Keratinocyte (primary cell): ENCODE measurements around the gene KLHL20. TPM values are rescaled to one million over a fixed set of nuclear protein-coding genes. Genes with fewer than 3 reads are reported as not detected.
A peak's percentile ranks its signal among the peaks of the same experiment; 100 is the strongest.
"Not testable (repeated sequence)": the region's sequence is repeated elsewhere in the genome, so short reads cannot be mapped to it uniquely, and the experiment has no call there.

Experiments
- DNase-seq: peaks from one replicate; pipeline ENCODE4 v3.0.0-alpha.2; 2011; ENCODE audit warnings: low read depth, missing footprints, low spot score
- FAIRE-seq: peaks from 2 replicates; lab custom pipeline; 2011; peaks lifted over from hg19 to GRCh38; lab: Jason Lieb, UNC
- H2AFZ ChIP-seq: 2 replicates; pipeline ENCODE4 v1.6.0; 2012; ENCODE audit warnings: low read length, control low read depth, inconsistent platforms; ENCODE audit not compliant: control insufficient read depth
- H3K27ac ChIP-seq: 2 replicates; pipeline ENCODE4 v1.5.1; 2011; ENCODE audit warnings: low read length; ENCODE audit not compliant: control insufficient read depth, insufficient read depth
- H3K27me3 ChIP-seq: 3 replicates; pipeline ENCODE4 v1.6.0; 2011; ENCODE audit warnings: low read length; ENCODE audit not compliant: control insufficient read depth, insufficient read depth; ENCODE audit errors: extremely low read depth
- H3K36me3 ChIP-seq, 2 experiments: 2 replicates in 1 of 2; 3 replicates in 1 of 2; pipeline ENCODE4 v1.5.1; 2011; ENCODE audit warnings: low read length in 2 of 2, mild to moderate bottlenecking in 1 of 2; ENCODE audit not compliant: control insufficient read depth in 2 of 2, insufficient read depth in 2 of 2; ENCODE audit errors: extremely low read depth in 1 of 2
- H3K4me1 ChIP-seq: 3 replicates; pipeline ENCODE4 v1.5.1; 2011; ENCODE audit warnings: low read length; ENCODE audit not compliant: control insufficient read depth, insufficient read depth; ENCODE audit errors: extremely low read depth
- H3K4me2 ChIP-seq: 3 replicates; pipeline ENCODE4 v1.6.0; 2011; ENCODE audit warnings: low read depth, low read length; ENCODE audit not compliant: control insufficient read depth, insufficient read depth; ENCODE audit errors: extremely low read depth
- H3K4me3 ChIP-seq, 3 experiments: fragments of 200-600 bp in 1 of 3; sonication (generic) in 1 of 3; 2 replicates in 2 of 3; 3 replicates in 1 of 3; pipeline ENCODE4 v1.5.1; 2011 to 2016; ENCODE audit warnings: low read length in 3 of 3, mild to moderate bottlenecking in 3 of 3, control low read depth in 2 of 3, inconsistent platforms in 1 of 3, low read depth in 1 of 3, mixed read lengths in 1 of 3, mixed run types in 1 of 3, moderate library complexity in 1 of 3; ENCODE audit not compliant: control insufficient read depth in 2 of 3, insufficient read depth in 2 of 3; ENCODE audit errors: extremely low read depth in 1 of 3
- H3K79me2 ChIP-seq: 2 replicates; pipeline ENCODE4 v1.6.0; 2012; ENCODE audit warnings: low read length; ENCODE audit not compliant: control insufficient read depth, insufficient read depth
- H3K9ac ChIP-seq: 3 replicates; pipeline ENCODE4 v1.6.0; 2011; ENCODE audit warnings: low read length; ENCODE audit not compliant: control insufficient read depth, insufficient read depth; ENCODE audit errors: extremely low read depth
- H3K9me1 ChIP-seq: 3 replicates; pipeline ENCODE4 v1.6.0; 2011; ENCODE audit warnings: low read length; ENCODE audit not compliant: control insufficient read depth, insufficient read depth; ENCODE audit errors: extremely low read depth
- H3K9me3 ChIP-seq: 2 replicates; pipeline ENCODE4 v1.5.1; 2012; ENCODE audit warnings: low read depth, low read length; ENCODE audit not compliant: control insufficient read depth
- H4K20me1 ChIP-seq: 3 replicates; pipeline ENCODE4 v1.6.0; 2011; ENCODE audit warnings: low read length; ENCODE audit not compliant: control insufficient read depth, insufficient read depth; ENCODE audit errors: extremely low read depth
- EZH2 ChIP-seq: IDR thresholded peaks from one replicate; pipeline ENCODE4 v1.6.1; 2012; ENCODE audit warnings: inconsistent platforms, mild to moderate bottlenecking, low read length, moderate library complexity
- dilution Hi-C: fragments of 300-500 bp; cut with MboI; formaldehyde crosslinking; loops from one replicate; pipeline ENCODE4 v1.7.0; 2020; ENCODE audit warnings: low sequenced_read_pairs; ENCODE audit not compliant: extremely low pct_ligation_motif_present
- polyA plus RNA-seq, 5 experiments: library from polyadenylated mRNA; depleted of rRNA in 3 of 5; stranded (reverse) in 3 of 5; stranded (forward) in 1 of 5; unstranded in 1 of 5; fragments of >200 nt; gene quantifications; 1 replicate in 1 of 5; 2 replicates in 3 of 5; 3 replicates in 1 of 5; pipeline versions ENCODE4 v1.2.1 to v1.2.3, GENCODE V29; 2011 to 2012; ENCODE audit warnings: missing spikeins in 2 of 5, low read depth in 1 of 5, low replicate concordance in 1 of 5
- TF ChIP-seq, protein P1 (sequence below), 3 experiments: IDR thresholded peaks in 1 of 3; conservative IDR thresholded peaks in 1 of 3; optimal IDR thresholded peaks in 1 of 3; 2 replicates in 2 of 3; 3 replicates in 1 of 3; pipeline versions ENCODE3 to v1.5.1; 2011; ENCODE audit warnings: low read length in 3 of 3, mild to moderate bottlenecking in 3 of 3, moderate library complexity in 2 of 3, control low read depth in 1 of 3, inconsistent platforms in 1 of 3; ENCODE audit not compliant: insufficient read depth in 2 of 3; ENCODE audit errors: extremely low read depth in 1 of 3

The KLHL20 gene
- polyA plus RNA-seq, 1 donor (not counting 4 experiments of a cell fraction or from before 2014, with no cell fraction given) = 17.4 TPM

DNA sequence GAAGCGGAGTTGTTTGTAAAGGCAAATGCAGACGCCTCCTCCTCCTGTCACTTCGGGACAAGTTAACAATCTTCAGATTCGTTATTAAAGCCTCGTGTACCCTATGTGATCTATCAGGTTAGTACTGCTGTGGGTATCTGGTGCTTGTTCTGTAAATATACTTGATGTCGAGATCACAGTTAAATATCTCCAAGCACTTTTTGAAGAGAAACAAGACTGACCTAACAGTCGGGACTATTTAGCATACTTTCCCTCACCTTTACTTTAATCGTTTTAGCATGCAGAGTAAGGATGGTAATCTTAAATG is 710 bp downstream of the KLHL20 start:
- Histone ChIP-seq H3K9me1 (no peaks in the 10 kb centered on the region), H3K27me3 (no peaks in the 10 kb centered on the region), H3K27ac (peak overlapping the region; percentile 66), H3K4me3 (peak overlapping the region; percentile 64 to 85 (median 74)), H3K9ac (peak overlapping the region; percentile 82), H3K79me2 (peaks cover 27% of the 10 kb centered on the region), H3K36me3 (no peaks in the 10 kb centered on the region), H3K4me2 (peak overlapping the region; percentile 61), H3K4me1 (peaks cover 4% of the 10 kb centered on the region), H3K9me3 (no peaks in the 10 kb centered on the region), H4K20me1 (no peaks in the 10 kb centered on the region), H2AFZ (peak overlapping the region; percentile 87)
- FAIRE-seq (no peak), DNase-seq (no peak)
- dilution Hi-C loops = no loop called here
- TF ChIP-seq EZH2 = no peak
- TF ChIP-seq, protein P1, sequence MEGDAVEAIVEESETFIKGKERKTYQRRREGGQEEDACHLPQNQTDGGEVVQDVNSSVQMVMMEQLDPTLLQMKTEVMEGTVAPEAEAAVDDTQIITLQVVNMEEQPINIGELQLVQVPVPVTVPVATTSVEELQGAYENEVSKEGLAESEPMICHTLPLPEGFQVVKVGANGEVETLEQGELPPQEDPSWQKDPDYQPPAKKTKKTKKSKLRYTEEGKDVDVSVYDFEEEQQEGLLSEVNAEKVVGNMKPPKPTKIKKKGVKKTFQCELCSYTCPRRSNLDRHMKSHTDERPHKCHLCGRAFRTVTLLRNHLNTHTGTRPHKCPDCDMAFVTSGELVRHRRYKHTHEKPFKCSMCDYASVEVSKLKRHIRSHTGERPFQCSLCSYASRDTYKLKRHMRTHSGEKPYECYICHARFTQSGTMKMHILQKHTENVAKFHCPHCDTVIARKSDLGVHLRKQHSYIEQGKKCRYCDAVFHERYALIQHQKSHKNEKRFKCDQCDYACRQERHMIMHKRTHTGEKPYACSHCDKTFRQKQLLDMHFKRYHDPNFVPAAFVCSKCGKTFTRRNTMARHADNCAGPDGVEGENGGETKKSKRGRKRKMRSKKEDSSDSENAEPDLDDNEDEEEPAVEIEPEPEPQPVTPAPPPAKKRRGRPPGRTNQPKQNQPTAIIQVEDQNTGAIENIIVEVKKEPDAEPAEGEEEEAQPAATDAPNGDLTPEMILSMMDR (optimal IDR thresholded peaks at IDR 0.05 in 1 of 3, IDR thresholded peaks at IDR 0.05 in 1 of 3, conservative IDR thresholded peaks at IDR 0.05 in 1 of 3; ENCODE audit: extremely low read depth in 1 of 3, insufficient read depth in 2 of 3, low read length in 3 of 3) = no peak

DNA sequence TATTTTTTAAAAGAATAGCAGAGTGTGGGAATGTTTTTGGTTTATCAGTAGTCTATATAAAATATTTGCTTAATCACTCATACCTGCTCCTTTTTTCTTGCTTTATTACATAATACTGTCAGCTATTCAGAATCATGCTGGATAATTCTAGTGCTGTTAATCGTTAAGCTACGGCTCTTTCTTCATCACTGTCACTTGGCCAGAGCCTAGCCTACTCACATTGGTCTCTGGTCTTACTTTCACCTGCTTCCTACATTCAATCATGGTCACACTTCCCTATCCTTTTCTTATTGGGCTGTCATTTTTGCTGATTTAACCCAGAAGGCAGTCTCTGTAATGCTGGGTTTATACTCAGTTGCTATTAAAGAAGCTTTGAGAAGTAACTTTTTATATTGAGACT is 2.5 kb downstream of the KLHL20 start:
- H3K4me2 ChIP-seq = no peak overlapping the region
- H2AFZ ChIP-seq = no peak overlapping the region
- peaks cover 4% of the 10 kb centered on the region for H3K4me1 ChIP-seq
- H3K9me1 ChIP-seq = no peaks in the 10 kb centered on the region
- dilution Hi-C loops = no loop called here
- no peak for TF ChIP-seq EZH2
- TF ChIP-seq, protein P1 (optimal IDR thresholded peaks at IDR 0.05 in 1 of 3, IDR thresholded peaks at IDR 0.05 in 1 of 3, conservative IDR thresholded peaks at IDR 0.05 in 1 of 3; ENCODE audit: extremely low read depth in 1 of 3, insufficient read depth in 2 of 3, low read length in 3 of 3) = no peak
- no peaks in the 10 kb centered on the region for H3K9me3 ChIP-seq
- H4K20me1 ChIP-seq = no peaks in the 10 kb centered on the region
- H3K79me2 ChIP-seq = peaks cover 27% of the 10 kb centered on the region
- FAIRE-seq (no peak), DNase-seq (no peak)
- no peak overlapping the region for H3K27ac ChIP-seq
- no peaks in the 10 kb centered on the region for H3K27me3 ChIP-seq
- no peak overlapping the region for H3K4me3 ChIP-seq
- H3K9ac ChIP-seq = no peak overlapping the region
- no peaks in the 10 kb centered on the region for H3K36me3 ChIP-seq

DNA sequence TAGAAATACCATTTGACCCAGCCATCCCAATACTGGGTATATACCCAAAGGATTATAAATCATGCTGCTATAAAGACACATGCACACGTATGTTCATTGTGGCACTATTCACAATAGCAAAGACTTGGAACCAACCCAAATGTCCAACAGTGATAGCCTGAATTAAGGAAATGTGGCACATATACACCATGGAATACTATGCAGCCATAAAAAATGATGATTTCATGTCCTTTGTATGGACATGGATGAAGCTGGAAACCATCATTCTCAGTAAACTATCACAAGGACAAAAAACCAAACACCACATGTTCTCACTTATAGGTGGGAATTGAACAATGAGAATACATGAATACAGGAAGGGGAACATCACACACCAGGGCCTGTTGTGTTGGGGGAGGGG is 16.6 kb downstream of the KLHL20 start:
- H3K4me3 ChIP-seq, H3K9me3 ChIP-seq, H3K27ac ChIP-seq, H2AFZ ChIP-seq, dilution Hi-C loops, H3K27me3 ChIP-seq, H3K4me1 ChIP-seq, H3K9ac ChIP-seq, H4K20me1 ChIP-seq, H3K79me2 ChIP-seq, H3K9me1 ChIP-seq, H3K36me3 ChIP-seq, H3K4me2 ChIP-seq, FAIRE-seq, DNase-seq: not testable (repeated sequence)
